T-helper 2 cell treated with Interferon-gamma antibody and Interleukin-4, amounts not matched to agents 5 μg/mL and 100 μg/mL, for 36 hours (primary cell): Measurements from ENCODE around the gene BAX.
"Not testable (repeated sequence)": the region's sequence is repeated elsewhere in the genome, so short reads cannot be mapped to it uniquely, and the experiment has no call there.

Source experiments
- DNase-seq: peaks from one replicate; pipeline ENCODE4 v3.0.0; 2021; ENCODE audit warnings: low spot score
- H3K27ac Mint-ChIP-seq: one replicate; pipeline ENCODE4 v1.8.0; 2021; ENCODE audit warnings: mild to moderate bottlenecking, mixed read lengths
- H3K27me3 Mint-ChIP-seq: one replicate; pipeline ENCODE4 v1.8.0; 2021; ENCODE audit warnings: low read depth, mixed read lengths
- H3K36me3 Mint-ChIP-seq: one replicate; pipeline ENCODE4 v1.8.0; 2021; ENCODE audit warnings: low read depth, mixed read lengths
- H3K4me1 Mint-ChIP-seq: one replicate; pipeline ENCODE4 v1.8.0; 2021; ENCODE audit warnings: low read depth, mixed read lengths
- H3K4me3 Mint-ChIP-seq: one replicate; pipeline ENCODE4 v1.8.0; 2022; ENCODE audit warnings: mild to moderate bottlenecking, moderate library complexity, mixed read lengths
- H3K9me3 Mint-ChIP-seq: one replicate; pipeline ENCODE4 v1.8.0; 2021; ENCODE audit warnings: mixed read lengths

Gene BAX

DNA sequence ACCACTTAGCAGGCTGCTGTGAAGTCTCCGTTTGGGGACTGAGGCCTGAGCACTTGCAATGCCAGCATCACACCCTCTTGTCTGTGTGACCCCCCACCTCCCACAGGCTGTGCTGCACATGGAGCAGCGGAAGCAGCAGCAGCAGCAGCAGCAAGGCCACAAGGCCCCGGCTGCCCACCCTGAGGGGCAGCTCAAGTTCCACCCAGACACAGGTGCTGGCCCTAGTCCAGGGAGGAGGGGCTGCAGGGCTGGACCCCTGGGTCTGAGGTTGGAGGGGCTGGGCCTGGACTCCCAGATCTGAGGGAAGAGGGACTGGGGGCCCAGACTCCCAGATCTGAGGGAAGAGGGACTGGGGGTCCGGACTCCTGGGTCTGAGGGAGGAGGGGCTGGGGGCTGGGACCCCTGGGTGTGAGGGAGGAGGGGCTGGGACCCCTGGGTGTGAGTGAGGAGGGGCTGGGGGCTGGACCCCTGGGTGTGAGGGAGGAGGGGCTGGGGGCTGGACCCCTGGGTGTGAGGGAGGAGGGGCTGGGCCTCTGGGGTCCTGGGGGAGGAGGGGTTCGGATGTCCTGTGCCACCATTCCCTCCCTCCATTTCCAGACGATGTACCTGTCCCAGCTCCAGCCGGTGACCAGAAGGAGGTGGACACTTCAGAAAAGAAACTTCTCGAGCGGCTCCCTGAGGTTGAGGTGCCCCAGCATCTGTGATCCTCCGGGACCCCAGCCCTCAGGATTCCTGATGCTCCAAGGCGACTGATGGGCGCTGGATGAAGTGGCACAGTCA, 32.8 kb upstream of the BAX start:
- Mint-ChIP-seq H3K36me3 (peaks cover 26% of the 10 kb centered on the region), H3K9me3 (no peaks in the 10 kb centered on the region), H3K27ac (no peak overlapping the region), H3K4me1 (peaks cover 3% of the 10 kb centered on the region), H3K27me3 (no peaks in the 10 kb centered on the region), H3K4me3 (no peak overlapping the region)
- no peak for DNase-seq

DNA sequence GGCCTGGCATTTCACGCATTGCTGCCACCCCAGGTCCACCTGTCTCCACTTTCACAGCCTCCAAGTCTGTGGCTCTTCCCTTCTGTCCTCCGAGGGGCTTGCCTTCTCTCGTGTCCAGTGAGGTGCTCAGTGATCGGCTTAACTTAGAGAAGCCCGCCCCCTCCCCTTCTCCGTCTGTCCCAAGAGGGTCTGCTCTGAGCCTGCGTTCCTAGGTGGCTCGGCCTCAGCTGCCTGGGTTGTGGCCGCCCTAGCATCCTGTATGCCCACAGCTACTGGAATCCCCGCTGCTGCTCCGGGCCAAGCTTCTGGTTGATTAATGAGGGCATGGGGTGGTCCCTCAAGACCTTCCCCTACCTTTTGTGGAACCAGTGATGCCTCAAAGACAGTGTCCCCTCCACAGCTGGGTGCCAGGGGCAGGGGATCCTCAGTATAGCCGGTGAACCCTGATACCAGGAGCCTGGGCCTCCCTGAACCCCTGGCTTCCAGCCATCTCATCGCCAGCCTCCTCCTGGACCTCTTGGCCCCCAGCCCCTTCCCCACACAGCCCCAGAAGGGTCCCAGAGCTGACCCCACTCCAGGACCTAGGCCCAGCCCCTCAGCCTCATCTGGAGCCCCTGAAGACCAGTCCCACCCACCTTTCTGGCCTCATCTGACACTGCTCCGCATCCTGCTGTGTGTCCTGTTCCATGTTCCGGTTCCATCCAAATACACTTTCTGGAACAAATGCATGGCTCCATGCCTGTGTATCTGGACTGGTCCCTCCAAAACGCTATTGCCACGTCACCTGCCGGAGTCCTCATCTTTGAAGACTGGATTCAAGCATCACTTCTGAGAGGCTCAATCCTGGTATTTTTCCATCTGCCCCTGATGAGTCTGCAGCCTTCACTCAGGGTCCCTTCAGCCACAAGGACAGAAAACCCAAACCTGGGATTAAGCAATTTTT, 31.9 kb upstream of the BAX start:
- no peak overlapping the region for H3K27ac Mint-ChIP-seq
- H3K4me3 Mint-ChIP-seq = no peak overlapping the region
- no peaks in the 10 kb centered on the region for H3K9me3 Mint-ChIP-seq
- no peaks in the 10 kb centered on the region for H3K27me3 Mint-ChIP-seq
- H3K4me1 Mint-ChIP-seq = peaks cover 5% of the 10 kb centered on the region
- H3K36me3 Mint-ChIP-seq = peaks cover 24% of the 10 kb centered on the region
- DNase-seq = no peak

DNA sequence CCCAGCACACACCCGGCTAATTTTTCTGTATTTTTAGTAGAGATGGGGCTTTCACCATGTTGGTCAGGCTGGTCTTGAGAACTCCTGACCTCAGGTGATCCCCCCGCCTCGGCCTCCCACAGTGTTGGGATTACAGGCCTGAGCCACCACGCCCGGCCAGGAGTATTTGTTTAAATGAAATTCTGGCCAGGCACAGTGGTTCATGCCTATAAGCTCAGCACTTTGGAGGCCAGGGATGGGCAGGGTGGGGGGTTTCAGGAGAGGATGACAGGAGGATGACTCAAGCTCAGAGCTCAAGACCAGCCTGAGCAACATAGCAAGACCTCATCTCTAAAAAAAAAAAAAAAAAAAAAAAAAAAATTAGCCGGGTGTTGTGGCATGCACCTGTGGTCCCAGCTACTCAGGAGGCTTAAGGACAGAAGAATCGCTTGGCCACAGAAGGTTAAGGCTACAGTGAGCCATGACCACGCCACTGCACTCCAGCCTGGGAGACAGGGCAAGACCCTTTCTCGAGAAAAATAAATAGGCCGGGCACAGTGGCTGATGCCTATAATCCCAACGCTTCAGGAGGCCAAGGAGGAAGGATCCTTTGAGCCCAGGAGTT, 29.3 kb upstream of the BAX start:
- no peaks in the 10 kb centered on the region for H3K27me3 Mint-ChIP-seq
- no peak for DNase-seq
- H3K36me3 Mint-ChIP-seq = peaks cover 13% of the 10 kb centered on the region
- H3K9me3 Mint-ChIP-seq = no peaks in the 10 kb centered on the region
- H3K4me3 Mint-ChIP-seq = no peak overlapping the region
- peaks cover 4% of the 10 kb centered on the region for H3K4me1 Mint-ChIP-seq
- no peak overlapping the region for H3K27ac Mint-ChIP-seq

DNA sequence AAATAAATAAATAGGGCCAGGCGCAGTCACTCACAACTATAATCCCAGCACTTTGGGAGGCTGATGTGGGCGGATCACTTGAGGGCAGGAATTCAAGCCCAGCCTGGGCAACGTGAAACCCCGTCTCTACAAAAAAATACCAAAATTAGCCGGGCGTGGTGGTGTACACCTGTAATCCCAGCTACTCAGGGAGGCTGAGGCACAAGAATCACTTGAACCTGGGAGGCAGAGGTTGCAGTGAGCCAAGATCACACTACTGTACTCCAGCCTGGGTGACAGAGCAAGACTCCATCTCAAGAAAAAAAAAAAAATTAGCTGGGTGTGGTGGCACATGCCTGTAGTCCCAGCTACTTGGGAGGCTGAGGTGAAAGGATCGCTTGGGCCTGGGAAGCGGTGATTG, 28.8 kb upstream of the BAX start:
- not testable (repeated sequence) for H3K4me1 Mint-ChIP-seq, DNase-seq, H3K4me3 Mint-ChIP-seq, H3K27me3 Mint-ChIP-seq, H3K9me3 Mint-ChIP-seq, H3K27ac Mint-ChIP-seq
- H3K36me3 Mint-ChIP-seq = peaks cover 13% of the 10 kb centered on the region

DNA sequence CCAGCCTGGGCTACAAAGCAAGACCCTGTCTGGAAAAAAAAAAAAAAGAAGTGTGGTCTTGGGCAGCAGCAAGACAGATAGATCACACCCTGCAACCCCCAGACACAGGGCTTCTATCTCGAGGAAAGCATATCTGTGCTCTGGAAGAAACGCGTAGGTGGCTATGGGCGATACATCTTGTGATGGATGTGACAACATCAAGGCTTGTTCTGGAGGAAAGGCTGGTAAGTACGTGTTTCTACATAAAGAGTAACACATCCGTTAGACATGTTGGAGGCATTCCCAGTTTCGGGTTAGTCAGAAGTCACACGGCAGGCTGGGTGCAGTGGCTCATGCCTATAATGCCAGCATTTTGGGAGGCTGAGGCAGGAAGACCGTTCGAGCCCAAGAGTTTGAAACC, 27.8 kb upstream of the BAX start:
- peak overlapping the region; percentile 10 for H3K27ac Mint-ChIP-seq
- H3K36me3 Mint-ChIP-seq = peaks cover 8% of the 10 kb centered on the region
- no peaks in the 10 kb centered on the region for H3K9me3 Mint-ChIP-seq
- H3K4me3 Mint-ChIP-seq = peak overlapping the region; percentile 46
- H3K4me1 Mint-ChIP-seq = peaks cover 4% of the 10 kb centered on the region
- H3K27me3 Mint-ChIP-seq = peaks cover 2% of the 10 kb centered on the region
- DNase-seq = peak; percentile 25

DNA sequence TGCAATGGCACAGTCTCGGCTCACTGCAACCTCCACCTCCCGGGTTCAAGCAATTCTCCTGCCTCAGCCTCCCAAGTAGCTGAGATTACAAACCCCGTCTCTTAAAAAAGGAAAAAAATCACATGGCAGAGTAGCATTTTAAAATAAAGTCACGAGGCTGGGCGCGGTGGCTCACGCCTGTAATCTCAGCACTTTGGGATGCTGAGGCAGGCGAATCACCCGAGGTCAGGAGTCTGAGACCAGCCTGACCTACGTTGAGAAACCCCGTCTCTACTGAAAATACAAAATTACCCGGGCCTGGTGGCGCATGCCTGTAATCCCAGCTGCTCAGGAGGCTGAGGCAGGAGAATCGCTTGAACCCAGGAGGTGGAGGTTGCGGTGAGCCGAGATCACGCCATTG, 27.0 kb upstream of the BAX start:
- not testable (repeated sequence) for H3K9me3 Mint-ChIP-seq, H3K4me3 Mint-ChIP-seq, H3K27me3 Mint-ChIP-seq, H3K4me1 Mint-ChIP-seq, H3K27ac Mint-ChIP-seq, DNase-seq, H3K36me3 Mint-ChIP-seq

DNA sequence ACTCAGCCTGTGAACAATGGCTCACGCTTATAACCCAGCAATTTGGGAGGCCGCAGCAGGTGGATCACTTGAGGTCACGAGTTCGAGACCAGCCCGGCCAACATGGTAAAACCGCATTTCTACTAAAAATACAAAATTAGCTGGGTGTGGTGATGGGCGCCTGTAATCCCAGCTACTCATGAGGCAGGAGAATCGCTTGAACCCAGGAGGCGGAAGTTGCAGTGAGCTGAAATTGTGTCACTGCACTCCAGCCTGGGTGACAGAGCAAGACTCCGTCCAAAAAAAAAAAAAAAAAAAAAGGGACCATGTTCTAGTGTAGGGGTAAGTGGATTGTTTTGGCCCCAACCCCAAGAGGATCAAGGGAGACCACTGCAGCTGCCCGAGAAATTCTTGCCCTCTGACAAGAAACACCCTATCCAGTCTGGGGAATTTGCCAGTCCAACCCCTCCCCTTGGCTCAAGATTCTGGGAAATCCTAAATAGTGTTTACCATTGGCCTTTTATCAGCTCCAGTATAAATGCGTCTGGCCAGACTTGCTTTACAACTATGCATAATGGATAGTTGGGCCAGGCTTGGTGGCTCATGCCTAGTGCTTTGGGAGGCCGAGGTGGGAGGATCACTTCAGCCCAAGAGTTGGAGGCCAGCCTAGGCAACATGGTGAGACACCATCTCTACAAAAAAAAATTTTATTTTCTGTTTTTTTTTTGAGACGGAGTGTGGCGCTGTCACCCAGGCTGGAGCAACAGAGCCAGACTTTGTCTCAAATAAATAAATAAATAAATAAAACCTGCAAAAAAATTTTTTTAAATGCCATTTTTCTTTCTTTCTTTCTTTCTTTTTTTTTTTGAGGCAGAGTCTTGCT, 26.3 kb upstream of the BAX start:
- no peak for DNase-seq
- Mint-ChIP-seq H3K27ac (no peak overlapping the region), H3K9me3 (no peaks in the 10 kb centered on the region), H3K27me3 (peaks cover 6% of the 10 kb centered on the region), H3K4me3 (no peak overlapping the region), H3K36me3 (peaks cover 1% of the 10 kb centered on the region), H3K4me1 (peaks cover 10% of the 10 kb centered on the region)

DNA sequence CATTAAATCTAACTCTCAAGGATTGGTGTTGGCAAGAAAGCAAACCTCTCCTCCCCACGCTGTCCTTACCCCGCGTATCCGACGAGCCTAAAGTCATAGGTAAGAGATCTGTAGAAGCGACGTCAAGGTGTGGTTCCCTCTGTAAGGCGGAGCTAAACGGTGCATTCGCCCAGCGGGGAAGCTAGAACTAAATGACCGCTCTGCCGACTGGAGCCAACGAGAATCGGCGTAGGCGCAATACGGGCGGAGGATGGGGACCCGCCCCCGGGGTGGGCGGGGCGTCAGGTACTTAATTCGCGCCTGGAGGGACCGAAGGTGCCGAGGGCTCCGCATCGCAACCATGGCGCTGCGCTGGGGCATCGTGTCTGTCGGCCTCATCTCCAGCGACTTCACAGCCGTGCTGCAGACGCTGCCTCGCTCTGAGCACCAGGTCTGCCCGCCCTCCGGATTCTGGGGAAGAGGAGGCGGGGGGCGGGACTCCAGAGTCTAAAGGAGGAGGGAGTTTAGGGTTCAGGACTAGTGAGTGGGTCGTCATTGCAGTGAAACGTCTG, 21.2 kb upstream of the BAX start, which contains the start of gene DHDH:
Gene DHDH (plus strand): TSS at position 318 of the 551 bp plus-strand sequence. CDS start 23 bp downstream, at position 341.
- Mint-ChIP-seq H3K4me1 (peaks cover 17% of the 10 kb centered on the region), H3K27me3 (peaks cover 7% of the 10 kb centered on the region), H3K9me3 (no peaks in the 10 kb centered on the region), H3K4me3 (peak within 1 kb of the TSS; percentile 86), H3K36me3 (no peaks in the 10 kb centered on the region), H3K27ac (peak within 1 kb of the TSS; percentile 68)
- peak; percentile 78 for DNase-seq

DNA sequence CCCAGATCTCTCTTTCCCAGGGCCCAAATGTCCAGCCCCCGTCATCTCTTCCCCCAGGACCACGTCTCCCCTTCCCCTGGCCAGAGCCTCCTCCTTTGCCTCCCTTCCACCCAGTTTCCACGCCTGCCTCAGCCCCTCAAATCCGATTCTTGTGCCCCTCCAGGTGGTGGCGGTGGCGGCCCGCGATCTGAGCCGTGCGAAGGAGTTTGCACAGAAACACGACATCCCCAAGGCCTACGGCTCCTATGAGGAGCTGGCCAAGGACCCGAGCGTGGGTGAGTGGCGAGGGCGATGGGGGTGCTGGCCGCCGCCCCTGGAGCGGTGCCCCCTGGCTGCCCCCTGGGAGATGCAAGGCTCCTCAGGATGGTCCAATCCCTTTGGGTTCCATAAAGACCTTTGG, 19.8 kb upstream of the BAX start:
- H3K27ac Mint-ChIP-seq = no peak overlapping the region
- H3K36me3 Mint-ChIP-seq = no peaks in the 10 kb centered on the region
- no peak for DNase-seq
- peaks cover 17% of the 10 kb centered on the region for H3K4me1 Mint-ChIP-seq
- no peaks in the 10 kb centered on the region for H3K9me3 Mint-ChIP-seq
- no peak overlapping the region for H3K4me3 Mint-ChIP-seq
- H3K27me3 Mint-ChIP-seq = peaks cover 7% of the 10 kb centered on the region

DNA sequence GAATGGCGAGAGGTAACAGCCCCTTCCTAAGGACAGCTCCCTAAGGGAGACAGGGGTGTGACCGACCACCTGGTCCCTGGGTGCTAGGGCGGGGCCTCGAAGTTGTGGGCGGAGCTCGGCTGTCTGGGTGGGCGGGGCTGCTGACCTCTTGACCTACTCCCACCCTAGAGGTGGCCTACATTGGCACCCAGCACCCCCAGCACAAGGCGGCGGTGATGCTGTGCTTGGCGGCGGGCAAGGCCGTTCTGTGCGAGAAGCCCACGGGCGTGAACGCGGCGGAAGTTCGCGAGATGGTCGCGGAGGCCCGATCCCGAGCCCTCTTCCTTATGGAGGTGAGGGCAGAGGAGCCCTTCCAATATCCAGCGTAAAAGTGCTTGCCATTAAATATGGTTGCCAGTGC, 18.8 kb upstream of the BAX start:
- Mint-ChIP-seq H3K36me3 (no peaks in the 10 kb centered on the region), H3K4me3 (no peak overlapping the region), H3K4me1 (peaks cover 17% of the 10 kb centered on the region), H3K27ac (no peak overlapping the region), H3K9me3 (no peaks in the 10 kb centered on the region), H3K27me3 (peaks cover 7% of the 10 kb centered on the region)
- no peak for DNase-seq

DNA sequence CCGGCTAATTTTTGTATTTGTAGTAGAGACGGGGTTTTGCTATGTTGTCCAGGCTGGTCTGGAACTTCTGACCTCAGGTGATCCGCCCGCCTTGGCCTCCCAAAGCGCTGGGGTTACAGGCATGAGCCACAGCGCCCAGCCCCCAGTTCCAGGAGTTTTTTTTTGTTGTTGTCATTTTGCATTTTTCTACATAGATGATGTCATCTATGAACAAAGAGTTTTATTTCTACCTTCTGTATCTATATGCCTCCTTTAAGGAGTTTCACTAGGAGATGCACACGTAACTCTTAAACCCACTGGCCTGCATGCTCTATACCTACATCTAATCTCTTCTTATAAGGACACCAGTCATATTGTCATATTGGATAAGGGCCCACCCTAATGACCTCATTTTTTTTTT, 16.4 kb upstream of the BAX start:
- no peak overlapping the region for H3K4me3 Mint-ChIP-seq
- no peak for DNase-seq
- peaks cover 2% of the 10 kb centered on the region for H3K27me3 Mint-ChIP-seq
- peaks cover 12% of the 10 kb centered on the region for H3K4me1 Mint-ChIP-seq
- no peaks in the 10 kb centered on the region for H3K9me3 Mint-ChIP-seq
- no peak overlapping the region for H3K27ac Mint-ChIP-seq
- H3K36me3 Mint-ChIP-seq = no peaks in the 10 kb centered on the region

DNA sequence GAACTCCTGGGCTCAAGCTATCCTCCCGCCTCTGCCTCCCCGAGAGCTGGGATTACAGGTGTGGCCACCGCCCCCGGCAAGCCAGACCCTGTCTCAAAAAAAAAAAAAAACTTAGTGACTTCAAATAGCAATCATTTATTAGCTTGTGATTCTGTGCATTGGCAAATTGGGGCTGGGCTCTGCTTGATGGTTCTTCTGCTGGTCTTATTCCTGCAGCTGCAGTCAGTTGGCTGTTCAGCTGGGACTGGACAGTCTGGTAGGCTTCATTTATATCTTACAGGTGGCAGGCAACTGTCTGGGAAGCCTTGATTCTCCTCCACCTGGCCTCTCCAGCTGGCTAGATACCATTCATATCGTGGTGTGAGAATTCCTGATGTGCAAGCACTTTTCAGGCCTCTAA, 13.8 kb upstream of the BAX start:
- no peaks in the 10 kb centered on the region for H3K27me3 Mint-ChIP-seq
- no peak overlapping the region for H3K4me3 Mint-ChIP-seq
- H3K9me3 Mint-ChIP-seq = no peaks in the 10 kb centered on the region
- no peaks in the 10 kb centered on the region for H3K4me1 Mint-ChIP-seq
- no peaks in the 10 kb centered on the region for H3K36me3 Mint-ChIP-seq
- no peak overlapping the region for H3K27ac Mint-ChIP-seq
- DNase-seq = no peak

DNA sequence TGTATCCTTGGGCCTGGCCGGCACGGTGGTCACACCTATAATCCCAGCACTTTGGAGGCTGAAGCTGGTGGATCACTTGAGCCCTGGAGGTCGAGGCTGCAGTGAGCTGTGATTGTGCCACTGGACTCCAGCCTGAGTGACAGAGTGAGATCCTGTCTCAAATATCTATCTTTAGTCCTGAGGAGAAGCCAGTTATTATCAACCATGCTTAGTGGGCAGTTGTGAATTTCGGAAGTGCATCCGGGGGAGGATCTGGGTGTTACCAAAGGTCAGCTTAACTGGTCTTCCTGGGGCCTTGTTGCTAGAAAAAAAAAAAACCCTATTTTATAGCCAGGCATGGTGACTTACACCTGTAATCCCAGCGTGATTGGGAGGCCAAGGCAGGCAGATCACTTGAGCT, 11.6 kb upstream of the BAX start:
- Mint-ChIP-seq H3K9me3 (peaks cover 5% of the 10 kb centered on the region), H3K4me1 (no peaks in the 10 kb centered on the region), H3K27ac (no peak overlapping the region), H3K27me3 (no peaks in the 10 kb centered on the region), H3K36me3 (no peaks in the 10 kb centered on the region), H3K4me3 (no peak overlapping the region)
- DNase-seq = no peak
